Skeletal muscle tissue (tissue), 4 donors: ENCODE results near the gene ADGRB2. TPM values are rescaled to one million over a fixed set of nuclear protein-coding genes. Genes with fewer than 3 reads are reported as not detected.

Experiments
- H3K27ac ChIP-seq: one replicate; pipeline ENCODE4 v1.7.0; 2013; ENCODE audit warnings: mild to moderate bottlenecking, low read depth, low read length, inconsistent platforms
- H3K27me3 ChIP-seq, 3 donors: one replicate each; pipeline ENCODE4 v1.7.0; 2013; ENCODE audit warnings: low read length in 3 of 3; ENCODE audit not compliant: control insufficient read depth in 3 of 3, insufficient read depth in 3 of 3
- H3K36me3 ChIP-seq, 3 donors: one replicate each; pipeline ENCODE4 v1.7.0; 2013; ENCODE audit warnings: low read length in 3 of 3; ENCODE audit not compliant: control insufficient read depth in 3 of 3, insufficient read depth in 3 of 3
- H3K4me1 ChIP-seq, 3 donors: one replicate each; pipeline ENCODE4 v1.7.0; 2013; ENCODE audit warnings: low read length in 3 of 3, mild to moderate bottlenecking in 3 of 3; ENCODE audit not compliant: control insufficient read depth in 3 of 3, insufficient read depth in 3 of 3
- H3K4me3 ChIP-seq, 3 donors: one replicate each; pipeline ENCODE4 v1.7.0; 2013; ENCODE audit warnings: low read length in 3 of 3
- H3K9ac ChIP-seq, 3 donors: one replicate each; pipeline ENCODE4 v1.7.0; 2013; ENCODE audit warnings: low read length in 3 of 3, mild to moderate bottlenecking in 3 of 3, moderate library complexity in 2 of 3, low read depth in 1 of 3
- H3K9me3 ChIP-seq, 3 donors: one replicate each; pipeline ENCODE4 v1.7.0; 2013; ENCODE audit warnings: low read length in 3 of 3; ENCODE audit not compliant: control insufficient read depth in 3 of 3
- total RNA-seq: library from RNA; depleted of rRNA; stranded (reverse); fragments of >200 nt; gene quantifications from one replicate; pipeline ENCODE4 v1.2.3, GENCODE V29; 2014
- donor health status: Osteomylitis.

ADGRB2 gene
- total RNA-seq, 1 donor from 2014 or later, result 6.3 TPM

DNA sequence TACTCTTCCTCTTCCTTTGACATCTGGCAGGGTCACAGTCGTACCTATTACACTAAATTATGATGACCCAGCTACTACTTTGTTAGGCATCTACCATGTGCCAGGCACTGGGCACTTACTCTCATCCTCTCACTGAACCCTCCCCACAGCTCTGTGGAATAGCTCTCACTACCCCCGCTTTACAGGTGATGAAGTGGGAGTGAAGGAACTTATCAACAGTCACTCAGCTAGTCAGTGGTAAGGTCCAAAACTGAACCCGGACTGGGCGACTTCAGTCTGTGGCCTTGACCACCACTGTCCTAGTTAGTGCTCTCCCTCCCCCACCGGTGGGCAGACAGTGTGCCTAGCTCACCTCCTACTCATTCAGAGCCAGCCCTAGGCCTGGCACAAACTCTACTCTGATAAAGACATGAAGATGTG lies 12.3 kb downstream of the ADGRB2 start:
- Histone ChIP-seq H3K4me1 (peaks cover 29 to 59% (median 40%) of the 10 kb centered on the region in 3 donors), H3K27me3 (no peaks in the 10 kb centered on the region), H3K27ac (no peak overlapping the region), H3K36me3 (no peaks in the 10 kb centered on the region), H3K4me3 (no peak overlapping the region), H3K9ac (no peak overlapping the region), H3K9me3 (no peaks in the 10 kb centered on the region)

DNA sequence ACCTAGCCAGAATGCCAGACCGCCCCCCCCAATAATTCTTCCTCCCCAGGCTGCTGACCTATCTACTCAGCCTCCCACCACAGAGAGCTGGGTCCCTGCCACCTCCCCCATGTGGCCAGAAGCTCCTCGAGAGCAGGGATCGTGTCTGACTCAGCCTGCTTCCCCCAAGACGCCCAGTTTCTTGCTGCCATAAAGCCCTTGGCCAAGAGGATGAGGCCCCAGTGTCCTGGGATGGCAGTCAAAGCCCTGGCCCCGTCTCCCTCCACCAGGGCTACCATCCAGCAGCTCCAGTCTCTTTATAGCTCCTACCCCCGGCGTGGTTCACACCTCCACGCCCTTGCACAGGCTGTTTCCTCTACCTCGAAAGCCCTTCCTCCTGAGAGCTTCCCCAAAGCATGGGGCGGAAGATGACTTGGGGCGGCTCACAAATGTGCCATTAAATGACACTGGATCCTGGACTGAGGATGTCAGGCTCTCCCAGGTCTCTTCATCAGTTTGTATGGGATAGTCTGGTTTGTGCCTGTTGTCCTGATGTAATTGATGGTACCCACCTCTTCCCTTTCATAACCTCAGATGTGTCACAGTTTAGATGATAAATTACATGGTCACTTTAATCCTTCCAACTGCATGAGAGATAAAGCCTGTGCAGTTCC lies 13.2 kb downstream of the ADGRB2 start:
- H3K27ac ChIP-seq, result no peak overlapping the region
- no peaks in the 10 kb centered on the region for H3K36me3 ChIP-seq
- H3K9ac ChIP-seq, result no peak overlapping the region
- no peak overlapping the region for H3K4me3 ChIP-seq
- H3K27me3 ChIP-seq, result no peaks in the 10 kb centered on the region
- H3K4me1 ChIP-seq, result peaks cover 29 to 60% (median 40%) of the 10 kb centered on the region in 3 donors
- H3K9me3 ChIP-seq, result no peaks in the 10 kb centered on the region

DNA sequence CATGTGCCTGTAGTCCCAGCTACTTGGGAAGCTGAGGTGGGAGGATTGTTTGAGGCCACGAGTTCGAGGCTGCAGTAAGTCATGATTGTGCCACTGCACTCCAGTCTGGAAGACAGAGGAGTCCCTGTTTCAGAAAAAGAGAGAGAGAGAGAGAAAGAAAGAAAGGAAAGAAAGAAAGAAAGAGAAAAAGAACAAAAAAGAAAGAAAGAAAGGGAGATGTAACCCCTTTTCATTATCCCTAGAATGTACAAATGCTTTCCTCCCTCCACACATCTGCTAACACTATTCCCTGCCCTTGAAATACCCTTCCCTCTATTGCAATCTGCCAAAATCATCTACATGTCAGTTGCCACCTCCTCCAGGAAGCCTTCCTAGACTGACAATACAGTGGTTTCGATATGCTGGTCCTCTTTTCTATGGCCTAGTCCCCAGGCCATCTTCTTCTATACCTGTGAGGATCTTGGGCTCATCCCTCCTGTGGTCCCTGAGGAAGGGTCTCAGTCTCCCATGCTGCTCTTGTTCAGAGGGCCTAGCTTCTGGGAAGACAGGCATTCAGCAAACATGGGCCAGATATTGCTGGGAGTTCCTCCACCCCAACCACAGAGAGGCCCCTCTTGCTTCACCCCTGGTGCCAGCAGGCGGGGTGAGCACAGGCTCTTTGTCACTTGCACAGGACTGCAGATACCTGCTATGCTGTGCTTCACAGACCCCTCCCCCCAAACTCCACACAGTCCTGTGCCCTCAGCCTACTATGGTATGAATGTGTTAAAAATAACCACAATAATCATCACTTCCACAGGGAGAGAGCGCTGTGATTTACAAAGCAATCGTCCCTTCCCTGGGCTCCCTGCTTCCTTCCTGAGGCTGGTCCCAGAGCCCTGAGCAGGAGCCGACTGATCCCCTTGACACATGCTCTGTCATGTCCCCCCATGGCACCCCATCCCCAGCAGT lies 14.1 kb downstream of the ADGRB2 start:
- peaks cover 24 to 54% (median 32%) of the 10 kb centered on the region in 3 donors for H3K4me1 ChIP-seq
- H3K27ac ChIP-seq, result no peak overlapping the region
- no peaks in the 10 kb centered on the region for H3K36me3 ChIP-seq

DNA sequence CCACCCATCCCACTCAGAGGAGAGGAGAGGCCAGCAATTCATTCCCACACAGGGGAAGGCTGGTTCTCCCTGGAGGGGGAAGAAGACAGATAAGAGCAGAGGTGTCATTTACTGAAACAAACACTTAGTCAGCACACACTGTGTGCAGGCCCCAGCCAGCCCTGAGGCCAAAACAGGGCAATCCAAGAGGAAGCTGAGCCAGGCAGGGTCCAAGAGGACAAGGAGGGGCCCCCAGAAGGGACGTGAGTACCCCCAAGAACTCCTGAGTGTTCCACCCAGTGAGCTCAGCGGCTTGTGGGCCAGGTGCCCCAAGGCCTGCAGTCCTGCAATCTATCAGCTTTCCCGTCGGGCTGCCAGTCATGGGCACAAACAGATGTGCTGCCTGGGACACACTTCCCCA lies 15.8 kb downstream of the ADGRB2 start:
- Histone ChIP-seq H3K27ac (no peak overlapping the region), H3K9me3 (no peaks in the 10 kb centered on the region), H3K4me1 (peaks cover 7 to 37% (median 16%) of the 10 kb centered on the region in 3 donors), H3K4me3 (no peak overlapping the region), H3K9ac (no peak overlapping the region), H3K27me3 (no peaks in the 10 kb centered on the region), H3K36me3 (no peaks in the 10 kb centered on the region)

More for the DNA sequence above, 14.1 kb downstream of the ADGRB2 start:
- H3K9ac ChIP-seq, result peak overlapping the region in 2 of 3 donors; percentile 32 to 57
- no peaks in the 10 kb centered on the region for H3K27me3 ChIP-seq
- H3K9me3 ChIP-seq, result no peaks in the 10 kb centered on the region
- no peak overlapping the region for H3K4me3 ChIP-seq

DNA sequence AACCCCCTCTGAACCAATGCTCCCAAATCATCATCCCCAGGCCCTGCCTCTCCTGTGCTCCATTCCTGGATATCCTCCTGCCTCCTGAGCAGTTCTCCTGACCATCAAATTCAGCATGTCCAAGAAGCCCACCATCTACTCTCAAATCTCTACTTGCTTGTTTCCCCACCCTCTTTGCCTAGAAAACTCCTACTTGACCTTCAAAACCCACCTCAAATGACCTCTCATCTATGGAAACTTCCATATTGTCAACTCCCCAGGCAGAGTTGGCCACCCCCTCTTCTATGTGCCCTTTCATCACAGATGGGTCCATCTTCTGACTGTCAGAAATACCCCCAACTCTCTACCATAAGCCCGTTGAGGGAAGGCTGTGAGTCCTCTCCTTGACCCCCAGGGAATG lies 16.8 kb downstream of the ADGRB2 start:
- no peaks in the 10 kb centered on the region for H3K27me3 ChIP-seq
- no peaks in the 10 kb centered on the region for H3K9me3 ChIP-seq
- H3K27ac ChIP-seq, result no peak overlapping the region
- H3K9ac ChIP-seq, result no peak overlapping the region
- H3K4me3 ChIP-seq, result no peak overlapping the region
- no peaks in the 10 kb centered on the region for H3K36me3 ChIP-seq
- peaks cover 0 to 27% (median 9%) of the 10 kb centered on the region in 3 donors for H3K4me1 ChIP-seq

DNA sequence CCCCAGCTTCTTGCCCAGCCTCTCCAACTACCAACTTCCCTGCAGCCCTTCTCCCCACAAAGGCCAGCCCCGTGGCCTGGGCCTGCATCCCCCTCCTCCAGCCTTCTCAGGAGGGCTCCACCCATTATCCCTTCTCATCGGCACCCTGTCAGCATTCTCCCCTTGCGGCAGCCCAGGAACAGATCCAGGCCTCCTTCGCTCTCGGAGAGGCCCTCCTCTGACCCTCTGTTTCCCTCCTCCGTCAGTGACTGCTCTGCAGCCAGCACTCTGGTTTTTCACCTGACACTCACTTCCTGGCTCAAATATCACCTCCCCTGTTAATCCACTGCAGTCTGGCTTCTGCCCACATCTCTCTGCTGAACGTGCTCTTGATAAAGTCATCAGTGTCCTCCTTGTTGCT lies 17.5 kb downstream of the ADGRB2 start:
- no peak overlapping the region for H3K4me3 ChIP-seq
- H3K9ac ChIP-seq, result no peak overlapping the region
- H3K9me3 ChIP-seq, result no peaks in the 10 kb centered on the region
- no peaks in the 10 kb centered on the region for H3K36me3 ChIP-seq
- peaks cover 0 to 21% (median 9%) of the 10 kb centered on the region in 3 donors for H3K4me1 ChIP-seq
- no peaks in the 10 kb centered on the region for H3K27me3 ChIP-seq
- H3K27ac ChIP-seq, result no peak overlapping the region

DNA sequence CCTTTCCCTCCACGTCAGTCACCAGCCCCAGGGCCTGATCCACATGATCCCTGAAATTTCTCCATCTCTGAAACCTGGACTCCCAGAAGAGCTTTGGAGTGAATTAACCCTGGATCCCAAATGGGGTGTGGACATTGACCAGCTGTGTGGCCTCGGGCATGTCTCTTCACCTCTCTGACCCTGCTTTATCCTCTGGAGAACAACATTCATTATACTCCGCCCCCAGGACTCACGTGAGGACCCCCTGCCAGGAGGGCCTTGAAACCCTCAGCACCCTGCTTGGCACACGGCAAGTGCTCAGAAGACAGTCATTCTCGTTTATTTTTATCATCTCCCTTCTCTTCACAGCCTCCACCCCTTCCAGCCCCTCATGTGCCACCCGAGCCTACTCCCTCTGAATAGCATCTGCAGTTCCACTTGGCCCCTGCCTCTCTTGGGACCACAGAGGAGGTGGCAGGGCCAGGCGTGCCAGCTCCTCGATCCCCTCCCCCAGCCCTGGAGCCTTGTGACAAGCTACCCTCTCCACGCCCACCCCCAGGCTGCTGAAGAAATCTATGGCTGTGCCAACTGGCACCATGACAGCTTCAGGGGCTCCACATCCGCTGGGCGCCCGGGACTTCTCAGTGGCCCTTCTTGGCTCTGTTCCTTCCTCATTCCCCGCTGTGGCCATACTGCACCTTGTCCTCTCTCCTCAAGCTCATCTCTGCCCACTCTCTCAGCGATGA lies 18.0 kb downstream of the ADGRB2 start:
- H3K27ac ChIP-seq, result no peak overlapping the region
- H3K27me3 ChIP-seq, result no peaks in the 10 kb centered on the region
- no peak overlapping the region for H3K9ac ChIP-seq

DNA sequence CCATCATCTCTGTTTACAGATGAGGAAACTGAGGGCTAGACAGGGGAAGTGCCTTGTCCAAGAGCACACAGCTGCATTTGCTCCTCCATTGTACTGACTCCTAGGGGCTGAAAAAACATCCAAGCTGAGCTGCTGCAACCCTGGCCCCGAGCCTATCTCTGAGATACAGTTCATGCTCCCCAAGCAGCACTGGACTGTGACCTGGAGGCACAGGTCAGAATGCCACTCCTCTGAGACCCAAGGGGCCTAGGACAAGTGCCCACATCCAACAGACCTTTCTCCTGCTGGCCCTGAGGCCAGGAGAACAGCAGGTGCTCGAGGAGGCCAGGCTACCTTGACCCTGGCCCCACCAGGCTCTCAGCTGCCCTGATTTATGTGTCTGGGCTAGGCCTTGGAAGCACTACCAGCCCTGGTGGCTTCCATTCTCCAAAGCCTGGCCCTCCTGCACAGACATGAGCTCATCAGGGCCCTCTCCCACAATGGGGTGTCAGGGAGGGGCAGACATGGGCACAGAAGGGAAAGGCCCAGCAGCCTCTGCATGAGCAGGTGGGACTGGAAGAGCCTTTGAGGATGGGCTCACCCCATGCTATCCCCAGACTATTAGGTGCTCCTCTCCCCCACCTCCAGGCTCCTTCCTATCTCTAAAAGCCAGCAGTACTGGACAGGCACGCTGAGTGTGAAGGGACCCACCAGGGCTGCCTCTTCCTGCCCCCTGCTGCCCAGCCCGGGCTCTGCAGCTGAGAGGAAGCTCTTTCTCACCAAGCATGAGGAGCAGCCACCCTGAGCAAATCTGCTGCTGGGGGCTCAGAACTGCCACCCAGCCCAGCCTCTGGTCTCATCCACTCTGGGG lies 18.8 kb downstream of the ADGRB2 start:
- H3K9ac ChIP-seq, result no peak overlapping the region
- no peak overlapping the region for H3K27ac ChIP-seq
- H3K36me3 ChIP-seq, result no peaks in the 10 kb centered on the region
- no peak overlapping the region for H3K4me3 ChIP-seq
- H3K4me1 ChIP-seq, result peaks cover 0 to 10% (median under 1%) of the 10 kb centered on the region in 3 donors
- no peaks in the 10 kb centered on the region for H3K27me3 ChIP-seq
- H3K9me3 ChIP-seq, result no peaks in the 10 kb centered on the region

More for the DNA sequence above, 18.0 kb downstream of the ADGRB2 start:
- Histone ChIP-seq H3K9me3 (no peaks in the 10 kb centered on the region), H3K36me3 (no peaks in the 10 kb centered on the region), H3K4me1 (peaks cover 0 to 18% (median 9%) of the 10 kb centered on the region in 3 donors), H3K4me3 (no peak overlapping the region)

DNA sequence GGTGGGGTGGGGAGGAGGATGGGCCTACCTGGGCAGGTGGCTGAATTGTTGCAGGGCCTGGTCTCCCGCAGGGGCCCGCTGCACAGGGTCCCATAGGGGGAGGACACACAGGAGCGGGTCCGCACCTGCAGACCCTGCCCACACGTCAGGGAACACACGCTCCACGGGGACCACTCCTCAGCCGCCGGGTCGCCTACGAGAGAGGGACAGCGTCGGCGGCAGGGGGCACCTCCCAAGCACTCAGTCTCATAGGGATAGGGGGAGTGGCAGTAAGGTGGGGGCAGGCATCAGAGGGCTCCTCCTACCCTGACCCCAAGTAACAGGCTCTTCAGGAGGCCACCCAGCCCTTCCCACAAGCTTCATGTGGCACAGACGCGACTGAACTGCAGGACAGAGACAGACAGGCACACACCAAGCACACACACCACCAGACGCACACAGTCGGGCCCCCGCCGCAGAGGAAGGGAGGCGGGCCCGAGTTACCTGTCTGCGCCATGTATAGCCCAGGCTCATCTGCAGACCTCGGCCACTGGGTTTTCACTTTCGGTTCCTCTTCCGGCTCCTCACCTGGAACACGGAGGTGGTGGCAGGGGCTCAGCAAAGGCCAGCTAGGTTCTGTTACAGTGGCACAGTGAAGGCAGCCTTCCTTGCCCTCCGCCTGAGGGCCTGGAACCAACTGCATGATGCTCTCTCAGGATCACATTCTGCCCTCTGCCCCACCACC lies 19.8 kb downstream of the ADGRB2 start:
- no peaks in the 10 kb centered on the region for H3K36me3 ChIP-seq

More for the DNA sequence above, 19.8 kb downstream of the ADGRB2 start:
- peaks cover 0 to 7% (median 0%) of the 10 kb centered on the region in 3 donors for H3K4me1 ChIP-seq
- no peaks in the 10 kb centered on the region for H3K27me3 ChIP-seq
- H3K4me3 ChIP-seq, result no peak overlapping the region
- H3K9me3 ChIP-seq, result no peaks in the 10 kb centered on the region
- no peak overlapping the region for H3K9ac ChIP-seq
- H3K27ac ChIP-seq, result no peak overlapping the region
